GM21717 (cell line): Measurements from ENCODE around the gene GTF3C1.
A peak's percentile ranks its signal among the peaks of the same experiment; 100 is the strongest.

Experiments used
- ATAC-seq: cut with Tn5 transposase; IDR thresholded peaks from one replicate; pipeline ENCODE4 v1.9.1; 2021; ENCODE audit warnings: mild to moderate bottlenecking, moderate library complexity; ENCODE audit not compliant: unreplicated experiment

The GTF3C1 gene

DNA sequence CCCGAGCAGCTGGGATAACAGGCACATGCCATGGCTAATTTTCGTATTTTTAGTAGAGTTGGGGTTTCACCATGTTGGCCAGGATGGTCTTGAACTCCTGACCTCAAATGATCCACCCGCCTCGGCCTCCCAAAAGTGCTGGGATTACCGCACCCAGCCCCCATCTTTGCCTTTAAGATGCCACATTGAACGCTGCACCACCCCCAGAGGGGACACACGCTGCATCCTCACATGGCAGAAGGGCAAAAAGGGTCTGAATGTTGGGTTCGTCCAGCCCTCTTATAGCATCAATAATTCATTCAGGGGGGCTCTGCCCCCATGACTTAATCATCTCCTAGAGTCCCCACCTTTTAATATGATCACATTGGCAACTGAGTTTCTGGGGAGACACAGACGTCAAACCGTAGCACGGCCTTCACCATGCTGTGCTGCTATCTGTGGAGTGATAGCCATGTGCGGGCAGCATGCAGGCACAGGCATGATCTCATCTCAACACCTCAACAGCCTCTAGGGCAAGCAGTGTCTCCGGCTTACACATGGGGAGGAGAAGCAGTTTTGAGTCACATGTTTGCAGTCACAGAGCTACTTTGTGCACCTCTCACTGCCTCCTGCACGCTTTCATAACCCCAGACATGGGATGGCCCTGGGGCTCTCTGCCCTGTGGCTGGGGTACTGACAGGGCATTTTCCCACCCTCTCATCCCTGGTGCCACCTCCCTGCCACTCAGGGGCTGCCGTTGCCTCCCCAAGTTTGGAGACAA, 117.8 kb downstream of the GTF3C1 start:
- no peak for ATAC-seq

DNA sequence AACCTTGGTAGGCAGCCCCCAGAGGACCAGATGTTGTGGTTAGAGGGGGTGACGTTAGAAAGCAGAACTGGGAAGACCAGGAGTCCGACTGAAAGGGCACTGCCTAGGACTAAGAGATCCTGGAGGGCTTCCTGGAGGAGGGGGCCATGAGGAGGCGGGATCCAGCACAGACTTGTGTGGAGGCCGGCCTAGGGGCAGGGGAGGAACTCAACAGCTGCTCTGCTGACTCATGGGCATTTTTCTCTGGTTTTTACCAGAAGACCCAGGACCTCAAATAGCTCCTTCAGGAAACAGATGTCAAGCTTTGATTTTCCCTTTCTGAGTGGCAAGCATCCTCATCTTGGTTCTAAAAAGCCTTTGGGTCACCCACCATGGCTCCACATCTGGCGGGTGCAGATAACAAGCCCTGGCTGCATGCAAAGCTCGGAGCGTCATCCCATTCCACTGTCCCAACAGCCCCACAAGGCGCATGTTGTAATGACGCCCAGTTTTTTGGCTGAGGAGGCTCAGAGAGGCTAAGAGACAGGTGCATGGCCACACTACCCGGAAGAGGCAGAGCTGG, 118.7 kb downstream of the GTF3C1 start:
- peak; percentile 36 for ATAC-seq

DNA sequence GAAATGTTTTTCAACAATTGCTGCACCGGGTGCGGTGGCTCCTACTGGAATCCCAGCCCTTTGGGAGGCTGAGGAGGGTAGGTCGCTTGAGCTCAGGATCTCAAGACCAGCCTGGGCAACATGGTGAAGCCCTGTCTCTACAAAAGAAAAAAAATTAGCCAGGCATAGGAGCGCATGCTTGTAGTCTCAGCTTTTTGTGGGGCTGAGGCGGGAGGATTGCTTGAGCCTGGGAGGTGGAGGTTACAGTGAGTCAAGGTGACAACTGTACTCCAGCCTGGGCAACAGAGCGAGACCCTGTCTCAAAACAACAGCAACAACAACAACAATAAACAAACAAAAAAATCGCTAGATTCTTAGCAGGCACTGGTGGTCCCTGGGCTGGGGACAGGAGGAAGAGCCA, 119.2 kb downstream of the GTF3C1 start:
- ATAC-seq: peak; percentile 4

DNA sequence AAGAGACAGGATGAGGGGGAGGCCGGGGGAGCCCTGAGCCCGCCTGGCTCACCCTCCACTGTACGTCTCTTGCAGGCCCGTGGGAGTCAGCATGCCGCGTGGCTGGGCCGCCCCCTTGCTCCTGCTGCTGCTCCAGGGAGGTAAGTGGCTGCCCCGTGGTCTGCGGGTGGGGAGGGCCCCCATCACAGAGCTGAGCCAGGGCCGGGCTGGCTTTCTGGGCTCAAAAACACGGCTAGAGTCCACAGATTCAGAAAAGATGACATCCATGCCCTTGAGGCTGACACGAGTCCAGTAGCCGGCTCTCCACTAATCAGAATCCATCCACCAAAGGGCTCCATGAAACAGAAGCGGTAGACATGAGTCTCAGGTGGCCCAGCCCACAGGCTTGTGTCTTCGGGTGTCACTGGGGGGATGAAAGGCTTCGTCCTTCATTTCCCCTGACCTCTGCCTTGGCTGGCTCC, 119.7 kb downstream of the GTF3C1 start:
- ATAC-seq: no peak

DNA sequence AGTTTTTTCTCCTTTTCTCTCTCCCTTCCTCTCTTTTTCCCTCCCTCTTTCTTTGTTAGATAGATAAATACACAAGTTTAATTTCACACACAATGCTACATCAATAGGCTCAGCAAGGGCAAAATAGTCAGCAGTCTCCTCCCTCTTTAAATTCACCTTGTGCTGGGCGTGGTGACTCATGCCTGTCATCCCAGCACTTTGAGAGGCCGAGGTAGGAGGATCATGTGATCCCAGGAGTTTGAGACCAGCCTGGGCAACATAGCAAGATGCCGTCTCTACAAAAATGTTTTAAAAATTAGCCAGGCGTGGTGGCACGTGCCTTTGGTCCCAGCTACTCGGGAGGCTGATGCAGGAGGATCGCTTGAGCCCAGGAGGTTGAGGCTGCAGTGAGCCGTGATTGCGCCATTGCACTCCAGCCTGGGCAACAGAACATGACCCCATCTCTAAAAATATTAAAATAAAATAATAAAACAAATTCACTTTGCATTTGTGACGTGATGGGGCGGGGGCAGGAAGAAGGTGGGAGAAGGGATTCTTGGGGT, 120.3 kb downstream of the GTF3C1 start:
- ATAC-seq: no peak

DNA sequence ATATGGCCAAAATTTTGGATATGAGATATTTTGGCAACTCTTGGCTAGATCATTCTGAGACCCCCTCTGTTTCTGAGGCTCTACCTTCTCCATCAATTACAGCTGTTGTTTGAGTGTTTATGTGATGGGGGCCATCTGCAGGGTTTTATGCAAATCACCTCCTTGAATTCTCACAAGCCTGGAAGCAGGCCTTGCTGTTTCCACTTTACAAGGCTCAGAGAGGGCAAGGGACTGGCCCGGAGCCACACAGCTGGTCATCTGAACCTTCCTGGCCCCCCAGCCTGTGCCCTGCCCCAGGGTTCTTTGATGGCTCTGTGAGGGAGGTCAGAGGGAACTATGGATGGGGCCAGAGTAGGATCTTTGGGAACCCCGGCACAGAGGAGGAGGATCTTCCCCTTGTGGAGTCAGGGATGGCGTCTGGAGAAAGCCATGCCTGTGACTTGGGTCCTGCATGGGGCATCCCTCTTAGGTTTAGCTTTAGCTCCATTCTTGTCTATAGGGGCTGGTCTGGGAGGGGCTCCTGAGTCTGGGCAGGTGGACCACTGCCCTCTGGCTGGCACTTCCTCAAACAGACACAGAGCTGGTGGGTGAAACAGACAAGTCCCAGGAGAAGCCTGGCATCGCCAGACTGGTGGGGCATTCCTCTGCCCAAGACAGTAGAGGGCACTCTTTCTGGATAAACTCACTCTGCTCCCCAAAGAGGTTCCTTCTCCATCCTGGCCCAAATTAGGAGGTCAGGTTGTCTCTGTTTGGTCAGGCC, 121.5 kb downstream of the GTF3C1 start:
- no peak for ATAC-seq

DNA sequence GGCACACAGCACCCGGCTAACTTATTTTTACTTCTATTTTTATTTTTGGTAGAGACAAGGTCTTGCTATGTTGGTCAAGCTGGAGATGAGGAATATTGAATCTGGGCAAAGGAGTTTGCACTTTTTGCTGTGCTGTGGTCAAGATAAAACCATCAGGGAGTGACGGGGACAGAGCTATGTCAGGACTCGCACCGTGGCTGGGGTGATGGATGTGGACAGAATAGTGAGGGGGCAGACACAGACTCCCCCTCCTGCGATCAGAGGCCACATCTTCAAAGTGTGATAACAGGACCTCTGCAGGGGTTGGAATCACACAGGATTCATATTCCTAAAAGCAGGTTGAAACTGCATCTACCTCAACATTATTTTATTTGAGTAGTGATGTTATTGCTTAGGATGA, 122.2 kb downstream of the GTF3C1 start:
- no peak for ATAC-seq

DNA sequence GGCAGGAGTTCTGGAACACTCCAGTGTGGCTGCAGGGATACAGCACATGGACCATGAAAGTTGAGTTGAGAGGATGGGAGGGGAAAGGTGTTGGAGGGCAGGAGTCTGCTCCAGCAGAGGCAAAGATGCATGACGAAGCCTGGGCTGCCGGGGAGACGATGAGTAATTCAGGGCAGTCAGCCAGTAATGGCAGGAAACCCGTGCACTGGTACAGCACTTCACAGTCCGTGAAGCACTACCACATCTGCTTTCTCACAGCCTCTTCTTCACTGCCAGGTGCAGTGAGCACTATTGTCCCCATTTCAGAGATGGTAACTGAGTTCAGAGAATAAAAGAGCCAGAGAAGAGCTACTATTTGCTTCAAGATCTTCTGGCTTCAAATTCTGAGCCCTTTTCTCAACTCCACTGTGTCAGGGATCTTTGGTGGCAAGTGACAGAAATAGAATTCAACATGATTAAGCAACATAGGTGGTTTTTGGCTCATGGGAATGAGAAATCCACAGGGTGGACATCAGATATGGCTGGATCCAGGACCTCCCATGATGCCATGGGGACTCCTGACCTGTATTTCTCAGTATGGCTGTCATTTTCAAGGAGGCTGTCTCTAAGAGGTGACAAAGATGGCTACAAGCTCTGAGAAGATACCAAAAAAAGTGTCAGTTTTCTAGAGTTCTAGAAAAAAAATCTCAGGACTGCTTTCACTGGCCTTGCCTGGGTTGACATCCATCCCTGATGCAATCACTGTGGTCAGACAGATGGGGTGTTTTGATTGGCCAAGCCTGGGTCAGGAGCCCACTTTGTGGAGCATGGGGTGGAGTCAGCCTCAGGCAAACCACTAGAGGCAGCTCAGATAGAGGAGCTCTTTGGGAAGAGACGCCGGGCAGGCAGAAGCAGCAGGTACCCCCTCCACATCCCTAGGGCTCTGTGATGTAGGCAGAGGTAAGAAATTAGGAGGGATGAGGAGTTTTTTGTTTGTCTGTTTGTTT, 123.0 kb downstream of the GTF3C1 start:
- peak; percentile 61 for ATAC-seq

DNA sequence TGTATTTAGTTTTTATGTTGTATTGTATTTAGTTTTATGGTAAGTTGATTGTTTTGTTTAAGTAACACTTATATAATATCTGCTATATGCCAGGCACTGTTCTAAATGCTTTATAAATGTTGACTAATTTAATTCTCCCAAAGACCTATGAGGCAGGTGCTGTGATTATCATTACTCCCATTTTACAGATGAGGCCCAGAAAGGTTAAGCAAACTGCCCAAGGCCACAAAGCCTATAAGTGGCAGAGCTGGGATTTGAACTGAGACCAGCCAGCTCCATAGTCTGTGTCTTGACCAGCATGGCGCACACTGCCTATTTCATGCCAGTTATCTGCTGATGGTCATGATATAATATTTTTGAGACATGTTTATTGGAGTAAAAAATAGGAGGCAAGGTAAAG, 123.8 kb downstream of the GTF3C1 start:
- ATAC-seq: no peak

DNA sequence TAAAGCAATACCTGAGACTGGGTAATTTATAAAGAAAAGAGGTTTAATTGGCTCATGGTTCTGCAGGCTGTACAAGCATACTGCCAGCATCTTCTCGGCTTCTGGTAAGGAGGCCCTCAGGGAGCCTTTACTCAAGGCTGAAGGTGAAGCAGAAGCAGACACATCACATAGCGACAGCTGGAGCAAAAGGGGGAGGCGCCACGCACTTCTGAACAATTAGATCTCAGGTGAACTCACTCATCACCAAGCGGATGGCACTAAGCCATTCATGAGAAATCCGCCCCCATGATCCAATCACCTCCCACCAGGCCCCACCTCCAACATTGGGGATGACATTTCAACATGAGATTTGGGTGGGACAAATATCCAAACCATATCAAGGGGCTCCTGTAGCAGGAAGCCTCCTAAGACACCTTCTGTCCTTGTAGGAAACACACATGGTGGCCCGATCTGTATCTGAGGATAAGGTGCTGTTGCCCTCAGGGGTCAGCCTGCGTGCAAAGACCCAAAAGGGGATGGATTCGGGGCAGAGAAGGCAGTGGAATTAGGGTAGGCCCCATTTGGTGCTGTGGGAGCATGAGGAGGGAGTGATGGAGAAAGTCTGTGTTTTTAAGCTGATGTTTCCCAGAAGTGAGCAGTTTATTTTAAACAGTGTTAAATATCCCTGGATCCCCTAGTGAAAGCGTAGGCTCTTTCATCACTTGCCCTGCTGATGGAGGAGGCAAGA, 124.8 kb downstream of the GTF3C1 start:
- no peak for ATAC-seq

DNA sequence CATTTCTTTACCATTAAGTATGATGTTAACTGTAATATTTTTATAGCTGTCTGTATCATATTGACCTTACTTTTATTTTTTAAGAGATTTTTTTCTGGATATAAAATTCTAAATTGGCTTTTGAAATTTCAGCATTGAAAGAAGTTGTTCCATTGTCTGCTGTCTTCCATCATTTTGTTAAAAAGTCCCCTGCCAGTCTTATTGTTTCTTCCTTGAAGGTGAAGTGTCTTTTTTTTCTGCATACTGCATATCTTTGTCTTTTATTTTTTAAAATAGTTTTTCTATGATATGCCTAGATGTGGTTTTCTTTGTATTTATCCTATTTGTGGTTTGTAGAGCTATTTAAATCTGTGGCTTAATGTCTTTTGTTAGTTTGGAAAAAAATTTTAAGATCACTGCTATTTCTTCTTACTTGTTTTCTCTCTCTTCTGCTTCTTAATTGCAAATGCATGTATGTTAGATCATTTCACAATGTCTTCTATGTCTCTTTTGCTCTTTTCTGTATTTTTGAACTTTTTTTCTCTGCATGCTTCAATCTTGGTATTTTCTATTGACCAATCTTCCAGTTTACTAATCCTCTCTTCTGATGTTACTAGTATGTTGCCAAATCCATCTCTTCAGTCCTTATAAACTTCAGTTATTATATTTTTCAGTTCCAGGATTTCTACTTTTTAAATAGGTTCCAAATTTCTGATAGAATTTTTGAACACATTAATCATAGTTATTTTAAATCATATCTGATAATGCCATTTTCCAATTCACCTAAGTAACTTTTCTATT, 127.6 kb downstream of the GTF3C1 start:
- ATAC-seq: no peak

DNA sequence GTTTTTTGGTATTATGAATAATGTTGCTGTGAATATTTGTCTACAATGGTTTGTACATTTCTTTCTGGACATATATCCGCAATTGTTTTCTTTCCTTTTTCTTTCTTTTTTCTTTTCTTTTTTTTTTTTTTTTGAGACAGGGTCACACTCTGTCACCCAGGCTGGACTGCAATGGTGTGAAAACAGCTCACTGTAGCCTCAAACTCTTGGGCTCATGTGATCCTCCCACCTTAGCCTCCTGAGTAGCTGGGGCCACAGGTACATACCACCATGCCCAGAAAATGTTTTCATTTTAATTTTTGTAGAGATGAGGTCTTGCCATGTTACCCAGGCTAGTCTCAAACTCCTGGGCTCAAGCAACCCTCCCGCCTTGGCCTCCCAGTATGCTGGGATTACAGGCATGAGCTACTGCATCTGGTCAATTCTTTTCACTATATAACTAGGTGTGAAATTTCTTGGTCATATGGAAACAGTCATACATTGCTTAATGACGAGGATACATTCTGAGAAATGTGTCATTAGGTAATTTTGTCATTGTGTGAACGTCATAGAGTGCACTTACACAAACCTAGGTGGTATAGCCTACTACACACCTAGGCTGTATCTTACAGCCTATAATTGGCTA, 132.6 kb downstream of the GTF3C1 start:
- no peak for ATAC-seq

DNA sequence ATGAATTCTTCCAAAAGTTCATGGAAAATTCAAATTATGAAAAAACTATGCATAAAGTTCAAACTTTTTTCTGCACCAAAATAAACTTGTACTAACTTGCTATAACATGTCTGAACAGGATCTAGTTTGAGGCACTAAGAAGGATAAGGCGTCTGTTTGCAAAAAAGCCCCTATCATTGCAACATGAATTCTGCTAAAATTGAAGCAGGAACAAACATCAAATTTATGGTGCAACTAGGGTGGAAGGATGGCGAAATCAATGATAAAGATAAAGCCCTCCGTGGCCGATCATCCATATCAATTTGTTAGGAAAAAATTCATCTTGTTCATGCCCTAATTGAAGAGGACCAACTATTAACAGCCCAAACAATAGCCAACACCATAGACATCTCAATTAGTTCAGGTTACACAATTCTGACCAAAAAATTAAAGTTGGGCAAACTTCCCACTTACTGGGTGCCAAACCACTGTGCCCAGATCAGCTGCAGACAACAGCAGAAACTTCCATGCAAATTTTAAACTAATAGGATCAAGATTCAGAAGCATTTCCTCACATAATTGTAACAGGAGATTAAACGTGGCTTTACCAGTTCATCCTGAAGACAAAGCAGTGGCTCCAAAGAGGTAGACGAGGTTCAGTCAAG, 134.8 kb downstream of the GTF3C1 start:
- no peak for ATAC-seq

DNA sequence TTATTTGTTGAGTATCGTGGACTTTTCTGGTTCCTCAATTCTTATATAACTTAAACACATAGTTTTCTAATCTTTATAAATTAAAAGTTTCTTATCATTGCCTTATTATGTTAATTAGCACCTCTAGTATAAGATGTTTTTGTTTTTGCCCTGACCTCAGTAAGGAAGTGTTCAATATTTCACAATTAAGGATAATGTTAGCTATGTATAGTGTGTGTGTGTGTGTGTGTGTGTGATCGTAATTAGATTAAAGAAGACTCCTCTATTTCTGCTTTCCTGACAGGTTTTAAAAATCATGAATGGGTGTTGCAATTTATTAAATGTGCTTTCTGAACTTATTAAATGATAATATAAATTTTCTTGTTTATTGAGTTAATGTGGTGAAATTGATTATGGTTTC, 135.8 kb downstream of the GTF3C1 start:
- ATAC-seq: no peak

DNA sequence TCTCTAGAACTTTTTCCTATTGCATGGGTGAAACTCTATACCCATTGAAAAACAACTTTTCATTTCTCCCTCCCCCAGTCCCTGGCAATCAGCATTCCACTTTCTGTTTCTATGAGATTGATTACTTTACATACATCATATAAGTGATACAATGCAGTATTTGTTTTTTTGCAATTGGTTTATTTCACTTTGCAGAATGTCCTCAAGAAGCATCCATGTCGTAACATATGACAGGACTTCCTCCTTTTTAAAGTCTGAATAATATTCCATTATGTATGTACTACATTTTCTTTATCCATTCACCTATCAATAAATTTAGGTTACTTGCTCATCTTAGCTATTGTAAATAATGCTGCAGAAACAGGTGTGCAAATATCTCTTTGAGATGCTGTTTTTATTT, 139.0 kb downstream of the GTF3C1 start:
- ATAC-seq: no peak
